Mesendoderm (in vitro differentiated cells): Measurements from ENCODE around the gene HAS3.

Source experiments
- DNase-seq: peaks from one replicate; pipeline ENCODE4 v3.0.0; 2013
- H2AK5ac ChIP-seq: 2 replicates; pipeline ENCODE4 v1.6.1; 2013; ENCODE audit warnings: low read length, inconsistent platforms
- H2BK120ac ChIP-seq: 2 replicates; pipeline ENCODE4 v1.6.1; 2013; ENCODE audit warnings: low read depth, mild to moderate bottlenecking, low read length, moderate library complexity, mixed read lengths
- H2BK15ac ChIP-seq: replicated peaks from 2 replicates; pipeline ENCODE4 v1.6.1; 2013; ENCODE audit warnings: low read depth, mild to moderate bottlenecking, moderate library complexity
- H2BK5ac ChIP-seq: 2 replicates; pipeline ENCODE4 v1.6.1; 2013; ENCODE audit warnings: low read length, inconsistent platforms
- H3K18ac ChIP-seq: 2 replicates; pipeline ENCODE4 v1.6.1; 2013; ENCODE audit warnings: mild to moderate bottlenecking, low read length, mixed read lengths
- H3K23ac ChIP-seq: one replicate; pipeline ENCODE4 v1.6.1; 2013; ENCODE audit warnings: low read length
- H3K27ac ChIP-seq: 2 replicates; pipeline ENCODE4 v1.5.1; 2013; ENCODE audit warnings: low read depth, mild to moderate bottlenecking, inconsistent platforms, low read length, moderate library complexity
- H3K27me3 ChIP-seq: 2 replicates; pipeline ENCODE4 v1.6.1; 2013; ENCODE audit warnings: low read length, control low read depth, mild to moderate bottlenecking, inconsistent platforms; ENCODE audit not compliant: insufficient read depth, poor library complexity
- H3K36me3 ChIP-seq: 2 replicates; pipeline ENCODE4 v1.6.1; 2013; ENCODE audit warnings: low read length, inconsistent platforms; ENCODE audit not compliant: control insufficient read depth, insufficient read depth
- H3K4ac ChIP-seq: one replicate; pipeline ENCODE4 v1.6.1; 2013; ENCODE audit warnings: low read depth, mild to moderate bottlenecking, low read length, moderate library complexity
- H3K4me1 ChIP-seq: 2 replicates; pipeline ENCODE4 v1.6.1; 2013; ENCODE audit warnings: low read depth, low read length, inconsistent platforms; ENCODE audit not compliant: control insufficient read depth
- H3K4me2 ChIP-seq: 2 replicates; pipeline ENCODE4 v1.6.1; 2013; ENCODE audit warnings: low read length
- H3K4me3 ChIP-seq: 2 replicates; pipeline ENCODE4 v1.5.1; 2013; ENCODE audit warnings: mild to moderate bottlenecking, low read length
- H3K56ac ChIP-seq: one replicate; pipeline ENCODE4 v1.6.1; 2013; ENCODE audit warnings: low read length
- H3K79me1 ChIP-seq: 2 replicates; pipeline ENCODE4 v1.6.1; 2013; ENCODE audit warnings: low read length, inconsistent platforms
- H3K79me2 ChIP-seq: 2 replicates; pipeline ENCODE4 v1.6.1; 2013; ENCODE audit warnings: mild to moderate bottlenecking, low read length; ENCODE audit not compliant: control insufficient read depth, insufficient read depth
- H3K9ac ChIP-seq: 2 replicates; pipeline ENCODE4 v1.6.1; 2013; ENCODE audit warnings: low read length, inconsistent platforms
- H4K5ac ChIP-seq: one replicate; pipeline ENCODE4 v1.6.1; 2013; ENCODE audit warnings: low read length
- H4K8ac ChIP-seq: one replicate; pipeline ENCODE4 v1.6.1; 2013; ENCODE audit warnings: low read depth, mild to moderate bottlenecking, control low read depth, low read length, moderate library complexity
- WGBS: extraction: QIAGEN DNeasy Blood & Tissue Kit; methylation state at CpG from one replicate; pipeline ENCODE4 v1.1.7; 2013; ENCODE audit warnings: low lambda C conversion rate, missing lambda C conversion rate; ENCODE audit not compliant: insufficient coverage; ENCODE audit errors: extremely low coverage; 5-methylcytosine and 5-hydroxymethylcytosine counted together

The HAS3 gene

GRCh38 chr16:69064124-69064763 lies 41.2 kb upstream of the HAS3 start:
- H2AK5ac ChIP-seq = no peak overlapping the region
- H3K79me2 ChIP-seq = no peaks in the 10 kb centered on the region
- no peak overlapping the region for H3K9ac ChIP-seq
- H3K27ac ChIP-seq = no peak overlapping the region
- peaks cover 12% of the 10 kb centered on the region for H3K4me1 ChIP-seq
- DNase-seq = peak; percentile 53
- no peak overlapping the region for H4K5ac ChIP-seq
- no peak overlapping the region for H3K4me2 ChIP-seq
- no peak overlapping the region for H2BK120ac ChIP-seq
- no peak overlapping the region for H3K23ac ChIP-seq
- peak overlapping the region; percentile 63 for H3K56ac ChIP-seq
- H3K4me3 ChIP-seq = no peak overlapping the region
- no peak overlapping the region for H4K8ac ChIP-seq
- no peaks in the 10 kb centered on the region for H3K27me3 ChIP-seq
- no peak overlapping the region for H2BK15ac ChIP-seq
- no peak overlapping the region for H2BK5ac ChIP-seq
- H3K18ac ChIP-seq = no peak overlapping the region
- H3K36me3 ChIP-seq = no peaks in the 10 kb centered on the region
- H3K79me1 ChIP-seq = no peaks in the 10 kb centered on the region
- WGBS = no CpG with 5 or more reads among the region's 2 CpGs
- no peak overlapping the region for H3K4ac ChIP-seq

GRCh38 chr16:69064764-69065313 lies 40.6 kb upstream of the HAS3 start:
- no peak for DNase-seq
- Histone ChIP-seq H3K23ac (no peak overlapping the region), H4K5ac (no peak overlapping the region), H3K56ac (peak overlapping the region; percentile 63), H3K9ac (peak overlapping the region; percentile 20), H3K4me1 (peaks cover 12% of the 10 kb centered on the region), H3K4me2 (no peak overlapping the region), H3K4me3 (no peak overlapping the region), H3K4ac (no peak overlapping the region), H3K18ac (no peak overlapping the region), H3K27ac (no peak overlapping the region), H2AK5ac (no peak overlapping the region), H3K79me1 (no peaks in the 10 kb centered on the region), H3K36me3 (no peaks in the 10 kb centered on the region), H4K8ac (no peak overlapping the region), H3K79me2 (no peaks in the 10 kb centered on the region), H3K27me3 (no peaks in the 10 kb centered on the region), H2BK5ac (no peak overlapping the region), H2BK15ac (no peak overlapping the region), H2BK120ac (no peak overlapping the region)
- no CpG with 5 or more reads among the region's 6 CpGs for WGBS

- Histone ChIP-seq H2AK5ac (no peak overlapping the region), H3K4me1 (peaks cover 18% of the 10 kb centered on the region), H3K18ac (peak overlapping the region; percentile 88), H2BK5ac (no peak overlapping the region), H2BK120ac (no peak overlapping the region), H3K4me2 (no peak overlapping the region), H3K27me3 (no peaks in the 10 kb centered on the region), H3K9ac (no peak overlapping the region), H4K8ac (no peak overlapping the region), H3K27ac (no peak overlapping the region), H4K5ac (no peak overlapping the region), H3K4ac (no peak overlapping the region), H3K79me2 (no peaks in the 10 kb centered on the region), H3K4me3 (no peak overlapping the region), H3K36me3 (no peaks in the 10 kb centered on the region), H3K23ac (no peak overlapping the region), H3K56ac (no peak overlapping the region), H3K79me1 (no peaks in the 10 kb centered on the region), H2BK15ac (no peak overlapping the region)
- no CpG with 5 or more reads among the region's 5 CpGs for WGBS
- DNase-seq = no peak
Observed at GRCh38 chr16:69069504-69069903, 35.9 kb upstream of the HAS3 start.

GRCh38 chr16:69071036-69071435 lies 34.4 kb upstream of the HAS3 start:
- Histone ChIP-seq H3K27me3 (no peaks in the 10 kb centered on the region), H2AK5ac (peak overlapping the region; percentile 85), H3K18ac (no peak overlapping the region), H4K8ac (no peak overlapping the region), H4K5ac (no peak overlapping the region), H3K4ac (peak overlapping the region; percentile 48), H2BK120ac (no peak overlapping the region), H3K4me3 (no peak overlapping the region), H3K56ac (peak overlapping the region; percentile 2), H3K23ac (no peak overlapping the region), H3K79me1 (no peaks in the 10 kb centered on the region), H2BK5ac (no peak overlapping the region), H2BK15ac (no peak overlapping the region), H3K4me2 (no peak overlapping the region), H3K4me1 (peaks cover 10% of the 10 kb centered on the region), H3K9ac (no peak overlapping the region), H3K27ac (peak overlapping the region; percentile 52), H3K79me2 (no peaks in the 10 kb centered on the region), H3K36me3 (no peaks in the 10 kb centered on the region)
- DNase-seq = no peak
- WGBS = no CpG with 5 or more reads among the region's 3 CpGs

- H3K79me2 ChIP-seq = no peaks in the 10 kb centered on the region
- peak overlapping the region; percentile 18 for H3K56ac ChIP-seq
- no peak overlapping the region for H3K4me3 ChIP-seq
- H2BK15ac ChIP-seq = no peak overlapping the region
- no peak for DNase-seq
- no peak overlapping the region for H3K9ac ChIP-seq
- no peak overlapping the region for H3K23ac ChIP-seq
- H2BK120ac ChIP-seq = no peak overlapping the region
- H3K79me1 ChIP-seq = no peaks in the 10 kb centered on the region
- peak overlapping the region; percentile 14 for H2BK5ac ChIP-seq
- peak overlapping the region; percentile 64 for H3K27ac ChIP-seq
- no peak overlapping the region for H2AK5ac ChIP-seq
- peaks cover 15% of the 10 kb centered on the region for H3K4me1 ChIP-seq
- no peak overlapping the region for H3K4me2 ChIP-seq
- no peak overlapping the region for H3K4ac ChIP-seq
- no CpG with 5 or more reads among the region's 2 CpGs for WGBS
- no peak overlapping the region for H4K8ac ChIP-seq
- peak overlapping the region; percentile 72 for H3K18ac ChIP-seq
- no peaks in the 10 kb centered on the region for H3K36me3 ChIP-seq
- no peak overlapping the region for H4K5ac ChIP-seq
- no peaks in the 10 kb centered on the region for H3K27me3 ChIP-seq
Observed at GRCh38 chr16:69072640-69072974, 32.8 kb upstream of the HAS3 start.
